GM06990 (cell line): ENCODE data around the gene FUZ.
A peak's percentile ranks its signal among the peaks of the same experiment; 100 is the strongest.

ENCODE experiments used
- DNase-seq: peaks from one replicate; pipeline ENCODE4 v3.0.0-alpha.2; 2011; ENCODE audit not compliant: insufficient read length; ENCODE audit errors: extremely low read depth
- H3K27me3 ChIP-seq: replicated peaks from 2 replicates; pipeline ENCODE4 v1.6.0; 2011; ENCODE audit warnings: low read length; ENCODE audit not compliant: control insufficient read depth, insufficient read depth
- H3K36me3 ChIP-seq: 2 replicates; pipeline ENCODE4 v1.5.1; 2011; ENCODE audit warnings: low read length; ENCODE audit not compliant: control insufficient read depth, insufficient read depth
- H3K4me3 ChIP-seq: replicated peaks from 2 replicates; pipeline ENCODE4 v1.5.1; 2011; ENCODE audit warnings: low read depth, mild to moderate bottlenecking, control low read depth, low read length
- TF ChIP-seq, protein P1 (sequence below): IDR thresholded peaks from 2 replicates; pipeline ENCODE4 v1.5.1; 2011; ENCODE audit warnings: low read length, control low read depth, mild to moderate bottlenecking, inconsistent platforms; ENCODE audit not compliant: insufficient read depth, poor library complexity, severe bottlenecking

FUZ gene

DNA sequence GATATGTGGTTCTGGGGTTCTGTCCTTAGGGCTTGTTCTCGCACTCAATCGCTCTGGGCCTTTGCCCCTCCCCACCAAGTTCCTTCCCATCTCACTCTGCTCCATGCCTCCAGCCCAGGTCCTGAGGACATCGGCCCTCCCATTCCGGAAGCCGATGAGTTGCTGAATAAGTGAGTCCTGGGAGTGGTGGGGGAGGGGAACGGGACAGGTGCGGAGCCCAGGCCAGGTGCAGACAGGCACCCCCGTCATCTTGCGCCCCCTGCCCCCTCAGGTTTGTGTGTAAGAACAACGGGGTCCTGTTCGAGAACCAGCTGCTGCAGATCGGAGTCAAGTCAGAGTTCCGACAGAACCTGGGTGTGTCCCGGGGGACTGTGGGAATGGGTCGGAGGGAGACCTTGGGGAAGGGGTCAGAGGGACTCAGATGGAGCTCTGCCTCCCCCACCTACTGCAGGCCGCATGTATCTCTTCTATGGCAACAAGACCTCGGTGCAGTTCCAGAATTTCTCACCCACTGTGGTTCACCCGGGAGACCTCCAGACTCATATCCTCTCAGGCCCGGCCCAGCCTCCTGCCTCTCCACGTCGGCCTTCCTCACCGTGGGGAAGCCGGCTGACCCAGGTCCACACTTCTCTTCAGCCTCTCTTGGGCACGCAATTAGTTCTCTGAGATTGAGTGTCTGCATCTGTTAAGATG is 10.1 kb downstream of the FUZ start:
- Histone ChIP-seq H3K27me3 (no peaks in the 10 kb centered on the region), H3K36me3 (peaks cover 35% of the 10 kb centered on the region), H3K4me3 (no peak overlapping the region)
- DNase-seq, result no peak
- TF ChIP-seq, protein P1, sequence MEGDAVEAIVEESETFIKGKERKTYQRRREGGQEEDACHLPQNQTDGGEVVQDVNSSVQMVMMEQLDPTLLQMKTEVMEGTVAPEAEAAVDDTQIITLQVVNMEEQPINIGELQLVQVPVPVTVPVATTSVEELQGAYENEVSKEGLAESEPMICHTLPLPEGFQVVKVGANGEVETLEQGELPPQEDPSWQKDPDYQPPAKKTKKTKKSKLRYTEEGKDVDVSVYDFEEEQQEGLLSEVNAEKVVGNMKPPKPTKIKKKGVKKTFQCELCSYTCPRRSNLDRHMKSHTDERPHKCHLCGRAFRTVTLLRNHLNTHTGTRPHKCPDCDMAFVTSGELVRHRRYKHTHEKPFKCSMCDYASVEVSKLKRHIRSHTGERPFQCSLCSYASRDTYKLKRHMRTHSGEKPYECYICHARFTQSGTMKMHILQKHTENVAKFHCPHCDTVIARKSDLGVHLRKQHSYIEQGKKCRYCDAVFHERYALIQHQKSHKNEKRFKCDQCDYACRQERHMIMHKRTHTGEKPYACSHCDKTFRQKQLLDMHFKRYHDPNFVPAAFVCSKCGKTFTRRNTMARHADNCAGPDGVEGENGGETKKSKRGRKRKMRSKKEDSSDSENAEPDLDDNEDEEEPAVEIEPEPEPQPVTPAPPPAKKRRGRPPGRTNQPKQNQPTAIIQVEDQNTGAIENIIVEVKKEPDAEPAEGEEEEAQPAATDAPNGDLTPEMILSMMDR, result no peak

DNA sequence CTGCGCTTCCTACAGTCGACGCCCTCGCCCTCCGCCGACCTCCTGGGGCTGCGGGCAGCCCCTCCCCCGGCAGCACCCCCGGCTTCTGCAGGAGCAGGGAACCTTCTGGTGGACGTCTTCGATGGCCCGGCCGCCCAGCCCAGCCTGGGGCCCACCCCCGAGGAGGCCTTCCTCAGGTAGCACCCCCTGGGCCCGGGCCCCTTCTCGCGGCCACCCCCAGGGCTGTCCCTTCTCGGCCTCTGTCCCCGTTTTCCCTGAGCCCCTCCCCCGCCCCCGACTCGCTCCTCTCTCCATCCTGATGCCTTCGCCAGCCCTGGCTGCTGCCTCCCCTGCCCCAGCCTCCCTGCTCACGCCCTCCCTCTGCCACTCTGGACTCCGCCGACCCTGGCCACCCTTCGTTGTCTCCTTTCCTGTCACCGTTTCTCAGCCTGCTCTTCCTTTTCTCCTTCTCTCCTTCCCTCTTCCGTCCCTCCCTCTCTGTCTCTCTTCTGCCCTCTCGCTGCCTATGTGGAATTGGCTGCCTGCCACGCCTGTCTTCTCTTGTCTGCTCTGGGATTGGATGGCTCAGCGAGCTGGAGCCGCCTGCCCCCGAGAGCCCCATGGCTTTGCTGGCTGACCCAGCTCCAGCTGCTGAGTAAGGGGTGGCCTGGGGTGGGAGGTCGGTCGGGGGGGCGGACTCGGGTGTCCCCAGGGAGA is 11.0 kb downstream of the FUZ start:
- DNase-seq, result no peak

DNA sequence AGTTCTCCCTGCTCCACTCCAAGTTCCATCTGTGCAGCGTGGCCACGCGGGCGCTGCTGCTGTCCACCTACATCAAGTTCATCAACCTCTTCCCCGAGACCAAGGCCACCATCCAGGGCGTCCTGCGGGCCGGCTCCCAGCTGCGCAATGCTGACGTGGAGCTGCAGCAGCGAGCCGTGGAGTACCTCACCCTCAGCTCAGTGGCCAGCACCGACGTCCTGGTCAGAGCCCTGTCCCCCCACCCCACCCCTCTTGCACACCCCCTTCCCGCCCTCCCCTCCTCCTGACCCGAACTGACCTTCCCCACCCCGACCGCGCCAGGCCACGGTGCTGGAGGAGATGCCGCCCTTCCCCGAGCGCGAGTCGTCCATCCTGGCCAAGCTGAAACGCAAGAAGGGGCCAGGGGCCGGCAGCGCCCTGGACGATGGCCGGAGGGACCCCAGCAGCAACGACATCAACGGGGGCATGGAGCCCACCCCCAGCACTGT is 11.6 kb downstream of the FUZ start:
- DNase-seq, result no peak
- Histone ChIP-seq H3K4me3 (no peak overlapping the region), H3K27me3 (no peaks in the 10 kb centered on the region), H3K36me3 (peaks cover 38% of the 10 kb centered on the region)
- TF ChIP-seq, protein P1, result no peak

More for the DNA sequence above, 11.0 kb downstream of the FUZ start:
- no peak overlapping the region for H3K4me3 ChIP-seq
- H3K36me3 ChIP-seq, result peaks cover 33% of the 10 kb centered on the region
- TF ChIP-seq, protein P1, result no peak
- H3K27me3 ChIP-seq, result no peaks in the 10 kb centered on the region

DNA sequence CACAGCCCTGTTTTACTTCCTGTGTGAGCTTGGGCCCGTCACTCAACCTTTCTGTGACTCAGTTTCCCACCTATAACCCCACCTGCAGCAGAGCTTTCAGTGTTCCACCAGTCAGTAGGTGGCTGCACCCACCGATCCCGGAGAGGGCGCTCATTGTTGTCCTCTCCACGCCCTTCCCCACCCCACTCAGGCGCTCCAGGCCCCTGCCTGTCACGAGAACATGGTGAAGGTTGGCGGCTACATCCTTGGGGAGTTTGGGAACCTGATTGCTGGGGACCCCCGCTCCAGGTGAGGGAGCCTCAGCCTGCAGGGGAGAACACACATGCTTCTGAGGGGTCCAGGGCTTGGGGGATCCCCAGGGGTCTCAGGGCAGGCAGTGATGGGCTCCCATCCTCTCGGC is 12.3 kb downstream of the FUZ start:
- Histone ChIP-seq H3K4me3 (no peak overlapping the region), H3K27me3 (no peaks in the 10 kb centered on the region), H3K36me3 (peaks cover 44% of the 10 kb centered on the region)
- no peak for DNase-seq
- TF ChIP-seq, protein P1, result no peak

DNA sequence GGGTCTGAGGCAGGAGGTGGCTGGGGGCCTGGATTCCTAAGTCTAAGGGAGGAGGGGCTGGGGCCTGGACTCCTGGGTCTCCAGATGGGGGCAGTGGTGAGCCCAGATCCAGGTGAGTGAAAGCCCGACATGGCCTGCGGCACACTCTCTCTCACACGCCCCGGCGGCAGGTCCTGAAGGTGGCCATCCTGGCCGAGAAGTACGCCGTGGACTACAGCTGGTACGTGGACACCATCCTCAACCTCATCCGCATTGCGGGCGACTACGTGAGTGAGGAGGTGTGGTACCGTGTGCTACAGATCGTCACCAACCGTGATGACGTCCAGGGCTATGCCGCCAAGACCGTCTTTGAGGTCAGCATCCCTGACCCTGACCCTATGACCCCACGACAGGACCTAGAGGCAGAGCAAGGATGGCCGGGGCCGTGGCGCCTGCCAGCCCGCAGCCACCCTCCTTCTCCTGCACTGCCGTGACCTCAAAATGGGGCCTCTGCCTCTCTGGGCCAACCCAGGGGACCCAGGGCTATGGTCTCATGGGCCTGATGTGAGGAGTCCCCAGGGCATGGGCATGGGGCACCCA is 13.2 kb downstream of the FUZ start:
- H3K36me3 ChIP-seq, result peaks cover 47% of the 10 kb centered on the region
- no peak for DNase-seq
- TF ChIP-seq, protein P1, result peak; percentile 28
- no peaks in the 10 kb centered on the region for H3K27me3 ChIP-seq
- H3K4me3 ChIP-seq, result no peak overlapping the region
